ENCODE measurements around the gene CDC42. TPM values are rescaled to one million over a fixed set of nuclear protein-coding genes. Genes with fewer than 3 reads are reported as not detected.
"Not testable (repeated sequence)": the region's sequence is repeated elsewhere in the genome, so short reads cannot be mapped to it uniquely, and the experiment has no call there.

The CDC42 gene
- total RNA-seq, 1 donor from 2014 or later: 71.5 TPM

- H3K27me3 ChIP-seq (ENCODE audit: control insufficient read depth in 3 of 3, insufficient read depth in 3 of 3, low read length in 3 of 3): no peaks in the 10 kb centered on the region
- peak overlapping the region in 1 of 3 donors; percentile 23 for H3K9ac ChIP-seq (ENCODE audit: low read depth in 1 of 3, low read length in 3 of 3)
- peak overlapping the region in 2 of 3 donors; percentile 27 to 28 for H3K4me3 ChIP-seq (ENCODE audit: low read length in 3 of 3)
- H3K36me3 ChIP-seq (ENCODE audit: control insufficient read depth in 3 of 3, insufficient read depth in 3 of 3, low read length in 3 of 3): peaks cover 2 to 20% (median 18%) of the 10 kb centered on the region in 3 donors
- H3K9me3 ChIP-seq (ENCODE audit: control insufficient read depth in 3 of 3, low read length in 3 of 3): no peaks in the 10 kb centered on the region
- no peak overlapping the region for H3K27ac ChIP-seq (ENCODE audit: low read depth, low read length)
- H3K4me1 ChIP-seq (ENCODE audit: control insufficient read depth in 3 of 3, insufficient read depth in 3 of 3, low read length in 3 of 3): peaks cover 19 to 26% (median 25%) of the 10 kb centered on the region in 3 donors
These were observed 37.3 kb downstream of the CDC42 start for GRCh38 chr1:22089787-22090186.

DNA sequence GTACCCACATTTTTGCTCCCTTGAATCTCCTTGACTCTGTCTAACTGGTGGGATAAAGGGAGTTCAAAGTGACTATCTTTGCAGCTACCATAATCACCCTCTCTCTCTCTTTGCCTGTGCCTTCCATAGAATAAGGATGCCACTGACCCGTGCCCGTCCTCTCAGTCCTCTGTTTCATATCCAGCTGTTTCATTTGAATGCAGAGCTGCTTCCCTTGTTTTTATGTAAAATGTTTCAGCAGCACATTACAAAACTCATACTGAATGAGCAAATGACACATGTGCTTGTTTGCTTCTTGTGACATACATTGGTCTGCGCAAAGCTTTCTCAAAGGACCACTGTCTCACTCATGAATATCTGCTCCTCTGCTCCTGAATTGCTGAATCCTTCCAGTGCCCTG is 38.4 kb downstream of the CDC42 start:
- no peak overlapping the region for H3K4me3 ChIP-seq (ENCODE audit: low read length in 3 of 3)
- H3K4me1 ChIP-seq (ENCODE audit: control insufficient read depth in 3 of 3, insufficient read depth in 3 of 3, low read length in 3 of 3): peaks cover 19 to 26% (median 25%) of the 10 kb centered on the region in 3 donors
- no peaks in the 10 kb centered on the region for H3K27me3 ChIP-seq (ENCODE audit: control insufficient read depth in 3 of 3, insufficient read depth in 3 of 3, low read length in 3 of 3)
- H3K9me3 ChIP-seq (ENCODE audit: control insufficient read depth in 3 of 3, low read length in 3 of 3): no peaks in the 10 kb centered on the region
- peak overlapping the region in 2 of 3 donors; percentile 3 to 17 for H3K9ac ChIP-seq (ENCODE audit: low read depth in 1 of 3, low read length in 3 of 3)
- no peak overlapping the region for H3K27ac ChIP-seq (ENCODE audit: low read depth, low read length)
- H3K36me3 ChIP-seq (ENCODE audit: control insufficient read depth in 3 of 3, insufficient read depth in 3 of 3, low read length in 3 of 3): peaks cover 2 to 24% (median 18%) of the 10 kb centered on the region in 3 donors

GRCh38 chr1:22092026-22092768 is 39.7 kb downstream of the CDC42 start:
- not testable (repeated sequence) for H3K27ac ChIP-seq (ENCODE audit: low read depth, low read length); H3K27me3 ChIP-seq (ENCODE audit: control insufficient read depth in 3 of 3, insufficient read depth in 3 of 3, low read length in 3 of 3); H3K4me3 ChIP-seq (ENCODE audit: low read length in 3 of 3); H3K9ac ChIP-seq (ENCODE audit: low read depth in 1 of 3, low read length in 3 of 3); H3K9me3 ChIP-seq (ENCODE audit: control insufficient read depth in 3 of 3, low read length in 3 of 3)
- Histone ChIP-seq H3K4me1 (ENCODE audit: control insufficient read depth in 3 of 3, insufficient read depth in 3 of 3, low read length in 3 of 3) (peaks cover 19 to 26% (median 25%) of the 10 kb centered on the region in 3 donors), H3K36me3 (ENCODE audit: control insufficient read depth in 3 of 3, insufficient read depth in 3 of 3, low read length in 3 of 3) (peaks cover 5 to 26% (median 18%) of the 10 kb centered on the region in 3 donors)

- Histone ChIP-seq H3K4me3 (ENCODE audit: low read length in 3 of 3) (no peak overlapping the region), H3K27me3 (ENCODE audit: control insufficient read depth in 3 of 3, insufficient read depth in 3 of 3, low read length in 3 of 3) (no peaks in the 10 kb centered on the region), H3K36me3 (ENCODE audit: control insufficient read depth in 3 of 3, insufficient read depth in 3 of 3, low read length in 3 of 3) (peaks cover 7 to 28% (median 18%) of the 10 kb centered on the region in 3 donors), H3K27ac (ENCODE audit: low read depth, low read length) (no peak overlapping the region), H3K9ac (ENCODE audit: low read depth in 1 of 3, low read length in 3 of 3) (no peak overlapping the region), H3K9me3 (ENCODE audit: control insufficient read depth in 3 of 3, low read length in 3 of 3) (no peaks in the 10 kb centered on the region), H3K4me1 (ENCODE audit: control insufficient read depth in 3 of 3, insufficient read depth in 3 of 3, low read length in 3 of 3) (peaks cover 18 to 21% (median 19%) of the 10 kb centered on the region in 3 donors)
These were observed 41.0 kb downstream of the CDC42 start for GRCh38 chr1:22093513-22093912.

- Histone ChIP-seq H3K9ac (ENCODE audit: low read depth in 1 of 3, low read length in 3 of 3) (no peak overlapping the region), H3K4me3 (ENCODE audit: low read length in 3 of 3) (no peak overlapping the region), H3K9me3 (ENCODE audit: control insufficient read depth in 3 of 3, low read length in 3 of 3) (no peaks in the 10 kb centered on the region), H3K27ac (ENCODE audit: low read depth, low read length) (no peak overlapping the region), H3K4me1 (ENCODE audit: control insufficient read depth in 3 of 3, insufficient read depth in 3 of 3, low read length in 3 of 3) (peaks cover 0 to 4% (median under 1%) of the 10 kb centered on the region in 3 donors), H3K27me3 (ENCODE audit: control insufficient read depth in 3 of 3, insufficient read depth in 3 of 3, low read length in 3 of 3) (no peaks in the 10 kb centered on the region), H3K36me3 (ENCODE audit: control insufficient read depth in 3 of 3, insufficient read depth in 3 of 3, low read length in 3 of 3) (peaks cover 9 to 34% (median 21%) of the 10 kb centered on the region in 3 donors)
These were observed 43.5 kb downstream of the CDC42 start for GRCh38 chr1:22096036-22096435.

DNA sequence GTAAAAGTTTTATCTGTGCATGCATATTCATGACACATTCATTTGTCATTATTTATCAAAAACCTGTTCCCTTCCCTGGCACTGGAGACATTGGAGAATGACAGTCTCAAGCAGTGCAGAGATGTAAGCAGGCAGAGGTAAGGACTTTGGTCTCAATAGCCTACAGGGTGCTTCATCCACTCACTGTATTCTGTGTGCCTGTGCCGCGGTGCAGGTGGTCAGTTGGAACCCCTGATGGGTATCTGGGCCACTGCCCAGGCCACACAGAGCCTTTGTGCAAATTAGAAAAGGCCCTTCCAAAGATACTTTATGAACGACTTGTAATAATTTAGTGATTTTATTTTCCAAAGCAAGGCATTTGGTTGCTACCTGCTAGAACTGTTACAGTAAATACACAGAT is 44.0 kb downstream of the CDC42 start:
- Histone ChIP-seq H3K27ac (ENCODE audit: low read depth, low read length) (no peak overlapping the region), H3K4me3 (ENCODE audit: low read length in 3 of 3) (no peak overlapping the region), H3K4me1 (ENCODE audit: control insufficient read depth in 3 of 3, insufficient read depth in 3 of 3, low read length in 3 of 3) (peaks cover 0 to 3% (median 0%) of the 10 kb centered on the region in 3 donors), H3K36me3 (ENCODE audit: control insufficient read depth in 3 of 3, insufficient read depth in 3 of 3, low read length in 3 of 3) (peaks cover 9 to 34% (median 21%) of the 10 kb centered on the region in 3 donors), H3K9me3 (ENCODE audit: control insufficient read depth in 3 of 3, low read length in 3 of 3) (no peaks in the 10 kb centered on the region), H3K27me3 (ENCODE audit: control insufficient read depth in 3 of 3, insufficient read depth in 3 of 3, low read length in 3 of 3) (no peaks in the 10 kb centered on the region), H3K9ac (ENCODE audit: low read depth in 1 of 3, low read length in 3 of 3) (no peak overlapping the region)

GRCh38 chr1:22098752-22099151 is 46.2 kb downstream of the CDC42 start:
- Histone ChIP-seq H3K4me1 (ENCODE audit: control insufficient read depth in 3 of 3, insufficient read depth in 3 of 3, low read length in 3 of 3) (peaks cover 0 to 3% (median 0%) of the 10 kb centered on the region in 3 donors), H3K36me3 (ENCODE audit: control insufficient read depth in 3 of 3, insufficient read depth in 3 of 3, low read length in 3 of 3) (peaks cover 7 to 29% (median 21%) of the 10 kb centered on the region in 3 donors), H3K27me3 (ENCODE audit: control insufficient read depth in 3 of 3, insufficient read depth in 3 of 3, low read length in 3 of 3) (no peaks in the 10 kb centered on the region), H3K4me3 (ENCODE audit: low read length in 3 of 3) (no peak overlapping the region), H3K9ac (ENCODE audit: low read depth in 1 of 3, low read length in 3 of 3) (no peak overlapping the region), H3K9me3 (ENCODE audit: control insufficient read depth in 3 of 3, low read length in 3 of 3) (no peaks in the 10 kb centered on the region), H3K27ac (ENCODE audit: low read depth, low read length) (no peak overlapping the region)

DNA sequence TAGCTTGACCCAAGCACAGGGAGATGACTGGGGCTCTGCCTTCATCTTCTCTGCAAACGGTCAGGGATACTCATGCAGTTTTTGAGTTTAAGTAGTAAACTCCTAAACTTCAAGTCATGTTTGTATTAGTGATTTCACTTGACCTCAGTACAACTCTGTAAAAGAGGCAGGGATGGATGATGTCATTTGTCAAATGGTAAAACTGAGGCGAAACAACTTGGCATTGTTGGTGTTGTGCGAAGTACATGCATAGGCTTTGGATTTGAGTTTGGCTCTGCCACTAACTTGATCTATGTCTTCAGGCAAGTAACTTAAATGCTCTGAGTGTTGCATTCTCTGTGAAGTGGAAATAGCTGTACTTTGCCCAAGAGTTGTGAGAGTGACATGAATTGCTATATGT is 47.7 kb downstream of the CDC42 start:
- Histone ChIP-seq H3K4me1 (ENCODE audit: control insufficient read depth in 3 of 3, insufficient read depth in 3 of 3, low read length in 3 of 3) (peaks cover 0 to 3% (median 0%) of the 10 kb centered on the region in 3 donors), H3K9ac (ENCODE audit: low read depth in 1 of 3, low read length in 3 of 3) (no peak overlapping the region), H3K27ac (ENCODE audit: low read depth, low read length) (no peak overlapping the region), H3K9me3 (ENCODE audit: control insufficient read depth in 3 of 3, low read length in 3 of 3) (no peaks in the 10 kb centered on the region), H3K36me3 (ENCODE audit: control insufficient read depth in 3 of 3, insufficient read depth in 3 of 3, low read length in 3 of 3) (peaks cover 10 to 23% (median 19%) of the 10 kb centered on the region in 3 donors), H3K27me3 (ENCODE audit: control insufficient read depth in 3 of 3, insufficient read depth in 3 of 3, low read length in 3 of 3) (no peaks in the 10 kb centered on the region), H3K4me3 (ENCODE audit: low read length in 3 of 3) (no peak overlapping the region)

GRCh38 chr1:22101199-22101598 is 48.7 kb downstream of the CDC42 start:
- H3K9me3 ChIP-seq (ENCODE audit: control insufficient read depth in 3 of 3, low read length in 3 of 3): no peaks in the 10 kb centered on the region
- H3K9ac ChIP-seq (ENCODE audit: low read depth in 1 of 3, low read length in 3 of 3): no peak overlapping the region
- peaks cover 14 to 25% (median 18%) of the 10 kb centered on the region in 3 donors for H3K36me3 ChIP-seq (ENCODE audit: control insufficient read depth in 3 of 3, insufficient read depth in 3 of 3, low read length in 3 of 3)
- H3K4me1 ChIP-seq (ENCODE audit: control insufficient read depth in 3 of 3, insufficient read depth in 3 of 3, low read length in 3 of 3): peaks cover 0 to 3% (median 0%) of the 10 kb centered on the region in 3 donors
- H3K27me3 ChIP-seq (ENCODE audit: control insufficient read depth in 3 of 3, insufficient read depth in 3 of 3, low read length in 3 of 3): no peaks in the 10 kb centered on the region
- H3K4me3 ChIP-seq (ENCODE audit: low read length in 3 of 3): no peak overlapping the region
- H3K27ac ChIP-seq (ENCODE audit: low read depth, low read length): no peak overlapping the region

DNA sequence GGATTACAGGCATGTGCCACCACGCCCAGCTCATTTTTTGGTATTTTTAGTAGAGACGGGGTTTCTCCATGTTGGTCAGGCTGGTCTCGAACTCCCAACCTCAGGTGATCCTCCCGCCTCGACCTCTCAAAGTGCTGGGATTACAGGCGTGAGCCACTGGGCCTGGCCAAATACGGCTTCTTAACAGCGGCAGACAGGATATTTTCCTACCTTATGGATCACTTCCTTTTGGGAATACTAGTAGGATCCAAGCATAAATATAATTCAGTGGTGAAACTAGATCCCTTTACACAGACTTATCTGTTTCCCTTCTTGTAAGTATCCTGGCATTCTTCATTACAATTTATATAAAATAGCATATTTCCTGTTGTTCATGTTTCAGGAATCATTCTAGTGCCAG is 49.5 kb downstream of the CDC42 start:
- peaks cover 0 to 3% (median 0%) of the 10 kb centered on the region in 3 donors for H3K4me1 ChIP-seq (ENCODE audit: control insufficient read depth in 3 of 3, insufficient read depth in 3 of 3, low read length in 3 of 3)
- peaks cover 11 to 17% (median 11%) of the 10 kb centered on the region in 3 donors for H3K36me3 ChIP-seq (ENCODE audit: control insufficient read depth in 3 of 3, insufficient read depth in 3 of 3, low read length in 3 of 3)
- no peak overlapping the region for H3K4me3 ChIP-seq (ENCODE audit: low read length in 3 of 3)
- no peaks in the 10 kb centered on the region for H3K9me3 ChIP-seq (ENCODE audit: control insufficient read depth in 3 of 3, low read length in 3 of 3)
- H3K27me3 ChIP-seq (ENCODE audit: control insufficient read depth in 3 of 3, insufficient read depth in 3 of 3, low read length in 3 of 3): no peaks in the 10 kb centered on the region
- no peak overlapping the region for H3K9ac ChIP-seq (ENCODE audit: low read depth in 1 of 3, low read length in 3 of 3)
- H3K27ac ChIP-seq (ENCODE audit: low read depth, low read length): no peak overlapping the region
